ENCODE data around the gene PLLP. TPM values are rescaled to one million over a fixed set of nuclear protein-coding genes. Genes with fewer than 3 reads are reported as not detected.

PLLP gene
- total and polyA plus RNA-seq, 7 experiments from 2014 or later: 0.36 to 26.0 (median 8.0) TPM

DNA sequence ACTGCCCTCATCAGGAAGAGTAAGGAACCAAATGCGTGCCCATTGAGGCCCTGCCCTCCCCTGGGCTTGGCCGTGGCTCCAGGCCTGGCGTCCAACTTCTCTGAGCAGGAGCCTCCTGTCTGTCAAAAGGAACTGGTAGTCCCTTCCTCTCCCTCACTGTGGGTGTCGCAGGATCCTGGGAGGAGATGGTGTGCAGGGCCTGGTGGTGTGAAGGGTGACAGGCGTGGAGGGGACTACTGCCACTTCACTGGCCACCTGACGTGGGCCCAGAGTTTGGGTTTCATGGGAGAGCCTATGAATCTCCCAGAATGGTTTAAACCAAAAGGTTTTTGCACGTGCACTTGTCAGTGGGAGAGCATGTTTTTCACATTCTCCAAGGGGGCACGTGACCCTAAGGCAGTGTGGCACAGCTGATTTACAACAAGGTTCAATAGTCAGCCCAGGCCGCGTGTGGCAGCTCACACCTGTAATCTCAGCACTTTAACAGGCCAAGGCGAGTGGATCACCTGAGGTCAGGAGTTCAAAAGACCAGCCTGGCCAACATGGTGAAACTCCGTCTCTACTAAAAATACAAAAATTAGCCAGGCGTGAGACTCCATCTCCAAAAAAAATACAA lies 26.9 kb downstream of the PLLP start:
- Mint-ChIP-seq H3K27ac (peak overlapping the region in 3 of 9 donors; percentile 58 to 97 (median 59)), H3K9me3 (peaks cover 0 to under 1% (median 0%) of the 10 kb centered on the region in 11 donors)

GRCh38 chr16:57256601-57257395 lies 27.7 kb downstream of the PLLP start:
- peaks cover 0 to 10% of the 10 kb centered on the region in 2 donors for H3K4me1 ChIP-seq (ENCODE audit: control insufficient read depth in 2 of 2, insufficient read depth in 2 of 2, low read length in 2 of 2)
- Mint-ChIP-seq H3K27ac (peak overlapping the region in 4 of 9 donors; percentile 36 to 59 (median 53)), H3K4me1 (peaks cover 0 to 29% (median 19%) of the 10 kb centered on the region in 7 donors), H3K9me3 (peaks cover 0 to 3% (median 0%) of the 10 kb centered on the region in 11 donors), H3K4me3 (no peak overlapping the region), H3K27me3 (no peaks in the 10 kb centered on the region), H3K36me3 (peaks cover 7 to 20% (median 14%) of the 10 kb centered on the region in 5 donors)
- intact Hi-C loops (cut with micrococcal nuclease): no loop called here
- no peak overlapping the region for H3K4me3 ChIP-seq (ENCODE audit: low read length)
- H3K27ac ChIP-seq (ENCODE audit: low read depth, low read length): no peak overlapping the region
- ChIA-PET CTCF (no interaction called here), POLR2A (interaction anchor here (1.2 kb wide), 2 partner anchors 9 to 190 kb away, joined by 3 to 4 read pairs; partner anchors contain the start of genes CIAPIN1 and COQ9)
- H3K9me3 ChIP-seq (ENCODE audit: control insufficient read depth in 2 of 3, low read length in 3 of 3): no peaks in the 10 kb centered on the region
- DNase-seq: no peak
- ATAC-seq: no peak
- peaks cover 8 to 41% (median 11%) of the 10 kb centered on the region in 3 experiments for H3K36me3 ChIP-seq (ENCODE audit: control insufficient read depth in 2 of 3, insufficient read depth in 3 of 3, low read length in 3 of 3)
- no peaks in the 10 kb centered on the region for H3K27me3 ChIP-seq (ENCODE audit: control insufficient read depth in 2 of 2, insufficient read depth in 2 of 2, low read length in 2 of 2)

More for the DNA sequence above, 26.9 kb downstream of the PLLP start:
- ChIA-PET POLR2A (interaction anchor here (1.2 kb wide), 2 partner anchors 9 to 189 kb away, joined by 3 to 4 read pairs; partner anchors contain the start of genes CIAPIN1 and COQ9), CTCF (no interaction called here)
- peaks cover 0 to 26% (median 20%) of the 10 kb centered on the region in 7 donors for H3K4me1 Mint-ChIP-seq
- no peak overlapping the region for H3K4me3 Mint-ChIP-seq
- Histone ChIP-seq H3K36me3 (ENCODE audit: control insufficient read depth in 2 of 3, insufficient read depth in 3 of 3, low read length in 3 of 3) (peaks cover 1 to 33% (median 5%) of the 10 kb centered on the region in 3 experiments), H3K27me3 (ENCODE audit: control insufficient read depth in 2 of 2, insufficient read depth in 2 of 2, low read length in 2 of 2) (no peaks in the 10 kb centered on the region), H3K27ac (ENCODE audit: low read depth, low read length) (no peak overlapping the region), H3K4me3 (ENCODE audit: low read length) (no peak overlapping the region), H3K4me1 (ENCODE audit: control insufficient read depth in 2 of 2, insufficient read depth in 2 of 2, low read length in 2 of 2) (peaks cover 0 to 10% of the 10 kb centered on the region in 2 donors), H3K9me3 (ENCODE audit: control insufficient read depth in 2 of 3, low read length in 3 of 3) (no peaks in the 10 kb centered on the region)
- no peak for DNase-seq
- no peaks in the 10 kb centered on the region for H3K27me3 Mint-ChIP-seq
- H3K36me3 Mint-ChIP-seq: peaks cover 1 to 12% (median 8%) of the 10 kb centered on the region in 5 donors
- intact Hi-C loops (cut with micrococcal nuclease): no loop called here
- ATAC-seq: no peak

DNA sequence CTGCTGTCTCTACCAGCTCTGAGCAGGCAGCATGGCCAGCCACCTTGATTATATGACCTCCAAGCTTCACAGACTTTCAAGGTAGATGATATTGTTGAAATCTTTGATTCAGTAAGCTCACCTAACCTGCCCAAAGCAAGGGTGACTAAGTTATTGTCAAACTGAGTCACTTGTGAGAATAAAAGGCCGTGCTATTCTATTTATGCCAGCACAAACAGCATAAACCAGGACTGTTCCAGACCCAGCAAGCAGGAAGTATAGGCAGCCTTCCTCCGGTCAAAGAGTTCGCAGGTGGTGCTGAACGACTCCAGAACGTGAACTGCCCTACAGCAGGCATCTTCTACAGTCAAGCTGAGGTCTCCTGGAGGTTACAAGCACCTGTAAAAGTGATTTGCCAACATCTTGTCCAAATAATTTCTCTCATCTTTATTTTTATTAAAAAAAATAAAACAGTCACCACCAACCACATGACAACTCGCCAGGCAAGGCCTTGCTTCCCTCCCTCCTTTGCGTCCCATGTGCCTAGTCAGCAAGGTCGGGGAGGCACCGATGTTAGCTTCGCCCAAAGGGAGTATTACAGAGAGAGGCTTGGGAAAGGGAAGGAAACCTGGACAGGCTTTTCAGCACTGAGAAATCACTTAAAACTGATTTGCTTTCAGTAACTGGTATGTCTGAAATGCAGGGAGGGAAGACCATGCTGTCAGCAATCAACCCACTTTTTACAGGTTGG lies 28.6 kb downstream of the PLLP start:
- no peak overlapping the region for H3K4me3 ChIP-seq (ENCODE audit: low read length)
- H3K27me3 Mint-ChIP-seq: no peaks in the 10 kb centered on the region
- peaks cover 0 to 10% of the 10 kb centered on the region in 2 donors for H3K4me1 ChIP-seq (ENCODE audit: control insufficient read depth in 2 of 2, insufficient read depth in 2 of 2, low read length in 2 of 2)
- H3K36me3 ChIP-seq (ENCODE audit: control insufficient read depth in 2 of 3, insufficient read depth in 3 of 3, low read length in 3 of 3): peaks cover 8 to 51% (median 16%) of the 10 kb centered on the region in 3 experiments
- ChIA-PET CTCF (interaction anchor here (0.6 to 0.7 kb wide), 2 partner anchors 8 to 738 kb away, joined by 3 to 4 read pairs; no protein-coding TSS in a partner anchor), POLR2A (interaction anchor here (0.9 to 1.2 kb wide), 3 partner anchors 13 to 191 kb away, joined by 3 read pairs; partner anchors contain the start of genes CIAPIN1 and COQ9)
- H3K27ac Mint-ChIP-seq: peak overlapping the region in 1 of 9 donors; percentile 36
- peaks cover 0 to 26% (median 17%) of the 10 kb centered on the region in 7 donors for H3K4me1 Mint-ChIP-seq
- H3K9me3 ChIP-seq (ENCODE audit: control insufficient read depth in 2 of 3, low read length in 3 of 3): no peaks in the 10 kb centered on the region
- no peak overlapping the region for H3K27ac ChIP-seq (ENCODE audit: low read depth, low read length)
- peak in 1 of 9 donors; percentile 2 for DNase-seq
- H3K36me3 Mint-ChIP-seq: peaks cover 7 to 27% (median 18%) of the 10 kb centered on the region in 5 donors
- no peaks in the 10 kb centered on the region for H3K27me3 ChIP-seq (ENCODE audit: control insufficient read depth in 2 of 2, insufficient read depth in 2 of 2, low read length in 2 of 2)
- intact Hi-C loops (cut with micrococcal nuclease): no loop called here
- ATAC-seq: no peak
- peaks cover 0 to 3% (median 0%) of the 10 kb centered on the region in 11 donors for H3K9me3 Mint-ChIP-seq
- no peak overlapping the region for H3K4me3 Mint-ChIP-seq

DNA sequence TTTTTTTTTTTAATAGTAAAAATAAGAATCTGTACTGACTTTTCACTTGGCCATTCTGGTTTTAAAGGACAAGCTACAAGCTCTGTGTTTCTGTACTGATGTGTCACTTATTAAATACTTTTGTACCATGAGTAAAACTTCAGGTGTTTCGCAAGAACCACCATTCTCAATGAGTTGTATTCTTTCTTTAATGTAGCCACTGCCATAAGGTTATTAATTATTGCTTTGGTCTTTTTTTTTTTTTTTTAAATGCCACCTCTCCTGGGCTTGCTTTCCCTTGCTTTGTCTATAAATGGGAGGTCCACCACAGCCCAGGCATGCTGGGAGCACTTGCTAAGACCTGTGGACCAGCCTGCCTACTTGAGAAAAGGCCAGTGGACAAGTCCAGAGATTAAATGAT lies 31.0 kb downstream of the PLLP start:
- no peak for ATAC-seq
- Histone ChIP-seq H3K27me3 (ENCODE audit: control insufficient read depth in 2 of 2, insufficient read depth in 2 of 2, low read length in 2 of 2) (no peaks in the 10 kb centered on the region), H3K9me3 (ENCODE audit: control insufficient read depth in 2 of 3, low read length in 3 of 3) (no peaks in the 10 kb centered on the region), H3K36me3 (ENCODE audit: control insufficient read depth in 2 of 3, insufficient read depth in 3 of 3, low read length in 3 of 3) (peaks cover 16 to 73% (median 23%) of the 10 kb centered on the region in 3 experiments), H3K27ac (ENCODE audit: low read depth, low read length) (no peak overlapping the region), H3K4me3 (ENCODE audit: low read length) (no peak overlapping the region), H3K4me1 (ENCODE audit: control insufficient read depth in 2 of 2, insufficient read depth in 2 of 2, low read length in 2 of 2) (no peaks in the 10 kb centered on the region)
- peaks cover 0 to 15% (median 0%) of the 10 kb centered on the region in 7 donors for H3K4me1 Mint-ChIP-seq
- POLR2A ChIA-PET: interaction anchor here (0.7 kb wide), 1 partner anchor 27 kb away, joined by 5 read pairs; no protein-coding TSS in a partner anchor
- intact Hi-C loops (cut with micrococcal nuclease): no loop called here
- H3K9me3 Mint-ChIP-seq: peaks cover 0 to 3% (median 0%) of the 10 kb centered on the region in 11 donors
- H3K36me3 Mint-ChIP-seq: peaks cover 7 to 44% (median 30%) of the 10 kb centered on the region in 5 donors
- DNase-seq: peak in 1 of 9 donors; percentile 6
- H3K27me3 Mint-ChIP-seq: no peaks in the 10 kb centered on the region
- no peak overlapping the region for H3K27ac Mint-ChIP-seq
- CTCF ChIA-PET: no interaction called here
- no peak overlapping the region for H3K4me3 Mint-ChIP-seq

DNA sequence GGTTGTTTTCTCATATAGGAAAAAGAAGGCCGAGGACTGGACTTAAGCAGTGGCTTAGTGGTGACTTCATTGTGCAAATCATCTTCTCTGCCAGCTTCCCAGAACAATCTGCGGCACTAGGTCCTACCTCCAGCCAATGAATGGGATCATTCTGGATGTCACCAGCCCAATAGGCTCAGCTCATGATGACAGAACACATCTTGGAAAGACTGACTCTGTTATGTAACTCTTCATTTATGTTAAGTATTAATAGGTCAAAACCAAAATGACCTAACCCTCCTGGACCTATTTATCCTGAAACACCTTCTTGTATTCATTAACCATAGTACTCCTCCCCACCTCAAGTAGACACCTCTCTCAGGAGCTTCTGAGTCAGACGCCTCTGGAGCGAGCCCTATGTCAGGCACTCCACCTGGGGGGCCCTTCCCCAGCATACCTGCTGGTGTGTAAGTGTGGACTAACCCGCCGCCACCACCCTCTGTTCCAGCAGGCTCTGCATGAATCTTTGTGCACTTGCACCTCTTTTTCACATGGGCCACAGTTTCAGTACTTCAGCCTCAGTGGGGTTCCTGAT lies 32.2 kb downstream of the PLLP start:
- Histone ChIP-seq H3K4me3 (ENCODE audit: low read length) (no peak overlapping the region), H3K4me1 (ENCODE audit: control insufficient read depth in 2 of 2, insufficient read depth in 2 of 2, low read length in 2 of 2) (no peaks in the 10 kb centered on the region), H3K27ac (ENCODE audit: low read depth, low read length) (no peak overlapping the region), H3K36me3 (ENCODE audit: control insufficient read depth in 2 of 3, insufficient read depth in 3 of 3, low read length in 3 of 3) (peaks cover 16 to 81% (median 23%) of the 10 kb centered on the region in 3 experiments), H3K27me3 (ENCODE audit: control insufficient read depth in 2 of 2, insufficient read depth in 2 of 2, low read length in 2 of 2) (no peaks in the 10 kb centered on the region), H3K9me3 (ENCODE audit: control insufficient read depth in 2 of 3, low read length in 3 of 3) (no peaks in the 10 kb centered on the region)
- ChIA-PET CTCF (no interaction called here), POLR2A (interaction anchor here (1.3 kb wide), 1 partner anchor 26 kb away, joined by 7 read pairs; no protein-coding TSS in a partner anchor)
- Mint-ChIP-seq H3K27me3 (no peaks in the 10 kb centered on the region), H3K36me3 (peaks cover 7 to 48% (median 30%) of the 10 kb centered on the region in 5 donors), H3K9me3 (peaks cover 0 to 3% (median 0%) of the 10 kb centered on the region in 11 donors), H3K4me1 (peaks cover 0 to 14% (median 0%) of the 10 kb centered on the region in 7 donors), H3K4me3 (no peak overlapping the region), H3K27ac (peak overlapping the region in 6 of 9 donors; percentile 7 to 63 (median 26))
- intact Hi-C loops (cut with micrococcal nuclease): no loop called here
- no peak for DNase-seq
- no peak for ATAC-seq

DNA sequence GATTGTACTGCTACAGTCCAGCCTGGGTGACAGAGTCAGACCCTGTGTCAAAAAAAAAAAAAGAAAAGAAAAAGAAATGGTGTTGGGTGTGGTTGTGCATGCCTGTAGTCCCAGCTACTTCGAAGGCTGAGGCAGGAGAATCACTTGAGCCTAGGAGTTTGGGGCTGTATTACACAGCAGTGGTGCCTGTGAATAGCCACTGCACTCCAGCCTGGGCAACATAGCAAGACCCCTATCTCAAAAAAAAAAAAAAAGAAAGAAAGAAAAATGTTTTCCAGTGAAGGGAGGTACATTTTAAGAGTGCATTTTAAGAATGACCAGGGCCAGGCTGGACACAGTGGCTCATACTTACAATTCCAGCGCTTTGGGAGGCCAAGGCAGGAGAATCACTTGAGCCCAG lies 33.1 kb downstream of the PLLP start:
- ChIA-PET POLR2A (interaction anchor here (1.3 kb wide), 1 partner anchor 12 kb away, joined by 5 read pairs; no protein-coding TSS in a partner anchor), CTCF (no interaction called here)
- DNase-seq (no peak), ATAC-seq (no peak)
- H3K27ac Mint-ChIP-seq: no peak overlapping the region
- H3K27ac ChIP-seq (ENCODE audit: low read depth, low read length): no peak overlapping the region
- no peaks in the 10 kb centered on the region for H3K27me3 ChIP-seq (ENCODE audit: control insufficient read depth in 2 of 2, insufficient read depth in 2 of 2, low read length in 2 of 2)
- H3K36me3 Mint-ChIP-seq: peaks cover 7 to 48% (median 30%) of the 10 kb centered on the region in 5 donors
- intact Hi-C loops (cut with micrococcal nuclease): no loop called here
- H3K27me3 Mint-ChIP-seq: no peaks in the 10 kb centered on the region
- H3K4me1 ChIP-seq (ENCODE audit: control insufficient read depth in 2 of 2, insufficient read depth in 2 of 2, low read length in 2 of 2): no peaks in the 10 kb centered on the region
- H3K4me3 Mint-ChIP-seq: no peak overlapping the region
- H3K4me1 Mint-ChIP-seq: peaks cover 0 to 11% (median 0%) of the 10 kb centered on the region in 7 donors
- no peak overlapping the region for H3K4me3 ChIP-seq (ENCODE audit: low read length)
- peaks cover 0 to 3% (median 0%) of the 10 kb centered on the region in 11 donors for H3K9me3 Mint-ChIP-seq
- H3K9me3 ChIP-seq (ENCODE audit: control insufficient read depth in 2 of 3, low read length in 3 of 3): no peaks in the 10 kb centered on the region
- peaks cover 16 to 78% (median 23%) of the 10 kb centered on the region in 3 experiments for H3K36me3 ChIP-seq (ENCODE audit: control insufficient read depth in 2 of 3, insufficient read depth in 3 of 3, low read length in 3 of 3)
